KMS-11 (cell line): Measurements from ENCODE around the gene TMEM244.

Source experiments
- H2AFZ ChIP-seq: fragments of 200-600 bp; sonication (generic); 2 replicates; pipeline ENCODE4 v1.6.1; 2016; ENCODE audit warnings: antibody characterized with exemption, mixed run types, low read depth
- H3K27ac ChIP-seq: fragments of 200-600 bp; sonication (generic); 2 replicates; pipeline ENCODE4 v1.6.1; 2016; ENCODE audit warnings: mild to moderate bottlenecking, mixed run types
- H3K27me3 ChIP-seq: fragments of 200-600 bp; sonication (generic); 2 replicates; pipeline ENCODE4 v1.6.1; 2017; ENCODE audit warnings: mild to moderate bottlenecking, low read depth, mixed run types, moderate library complexity; ENCODE audit not compliant: insufficient read depth
- H3K36me3 ChIP-seq: fragments of 200-600 bp; sonication (generic); 2 replicates; pipeline ENCODE4 v1.6.1; 2017; ENCODE audit warnings: mild to moderate bottlenecking, mixed run types; ENCODE audit not compliant: insufficient read depth
- H3K4me1 ChIP-seq: fragments of 200-600 bp; sonication (generic); 2 replicates; pipeline ENCODE4 v1.6.1; 2016; ENCODE audit warnings: mild to moderate bottlenecking, low read depth, mixed run types; ENCODE audit not compliant: poor library complexity, severe bottlenecking
- H3K4me2 ChIP-seq: fragments of 200-600 bp; sonication (generic); 2 replicates; pipeline ENCODE4 v1.7.0; 2016; ENCODE audit warnings: mild to moderate bottlenecking, mixed run types
- H3K4me3 ChIP-seq: fragments of 200-600 bp; sonication (generic); IDR thresholded peaks from 2 replicates; pipeline ENCODE4 v1.6.1; 2017; ENCODE audit warnings: low read depth, low read length, mixed read lengths; ENCODE audit not compliant: insufficient read depth
- H3K79me2 ChIP-seq: fragments of 200-600 bp; sonication (generic); 2 replicates; pipeline ENCODE4 v1.6.1; 2016; ENCODE audit warnings: low read depth, mixed run types; ENCODE audit not compliant: insufficient read depth
- H3K9ac ChIP-seq: fragments of 200-600 bp; sonication (generic); 2 replicates; pipeline ENCODE4 v1.6.1; 2016; ENCODE audit warnings: mild to moderate bottlenecking, mixed run types
- H4K20me1 ChIP-seq: fragments of 200-600 bp; sonication (generic); 2 replicates; pipeline ENCODE4 v1.6.1; 2016; ENCODE audit warnings: mild to moderate bottlenecking, mixed run types; ENCODE audit not compliant: insufficient read depth
- TF ChIP-seq, protein P1 (sequence below): fragments of 200-600 bp; sonication (generic); conservative IDR thresholded peaks from 2 replicates; pipeline ENCODE4 v1.6.1; 2017; ENCODE audit warnings: low read depth, mild to moderate bottlenecking, antibody characterized with exemption, low read length, moderate library complexity, mixed read lengths

TMEM244 gene

GRCh38 chr6:129903082-129903481, 42.0 kb upstream of the TMEM244 start:
- no peak overlapping the region for H3K9ac ChIP-seq
- H4K20me1 ChIP-seq, result no peaks in the 10 kb centered on the region
- H3K79me2 ChIP-seq, result no peaks in the 10 kb centered on the region
- H3K27me3 ChIP-seq, result no peaks in the 10 kb centered on the region
- H3K4me1 ChIP-seq, result no peaks in the 10 kb centered on the region
- no peak overlapping the region for H2AFZ ChIP-seq
- H3K4me3 ChIP-seq, result no peak overlapping the region
- TF ChIP-seq, protein P1, sequence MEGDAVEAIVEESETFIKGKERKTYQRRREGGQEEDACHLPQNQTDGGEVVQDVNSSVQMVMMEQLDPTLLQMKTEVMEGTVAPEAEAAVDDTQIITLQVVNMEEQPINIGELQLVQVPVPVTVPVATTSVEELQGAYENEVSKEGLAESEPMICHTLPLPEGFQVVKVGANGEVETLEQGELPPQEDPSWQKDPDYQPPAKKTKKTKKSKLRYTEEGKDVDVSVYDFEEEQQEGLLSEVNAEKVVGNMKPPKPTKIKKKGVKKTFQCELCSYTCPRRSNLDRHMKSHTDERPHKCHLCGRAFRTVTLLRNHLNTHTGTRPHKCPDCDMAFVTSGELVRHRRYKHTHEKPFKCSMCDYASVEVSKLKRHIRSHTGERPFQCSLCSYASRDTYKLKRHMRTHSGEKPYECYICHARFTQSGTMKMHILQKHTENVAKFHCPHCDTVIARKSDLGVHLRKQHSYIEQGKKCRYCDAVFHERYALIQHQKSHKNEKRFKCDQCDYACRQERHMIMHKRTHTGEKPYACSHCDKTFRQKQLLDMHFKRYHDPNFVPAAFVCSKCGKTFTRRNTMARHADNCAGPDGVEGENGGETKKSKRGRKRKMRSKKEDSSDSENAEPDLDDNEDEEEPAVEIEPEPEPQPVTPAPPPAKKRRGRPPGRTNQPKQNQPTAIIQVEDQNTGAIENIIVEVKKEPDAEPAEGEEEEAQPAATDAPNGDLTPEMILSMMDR, result no peak
- H3K4me2 ChIP-seq, result no peak overlapping the region
- H3K36me3 ChIP-seq, result no peaks in the 10 kb centered on the region
- no peak overlapping the region for H3K27ac ChIP-seq

- Histone ChIP-seq H3K4me1 (no peaks in the 10 kb centered on the region), H3K36me3 (no peaks in the 10 kb centered on the region), H2AFZ (no peak overlapping the region), H3K4me3 (no peak overlapping the region), H4K20me1 (no peaks in the 10 kb centered on the region), H3K79me2 (no peaks in the 10 kb centered on the region), H3K27me3 (no peaks in the 10 kb centered on the region), H3K27ac (no peak overlapping the region), H3K9ac (no peak overlapping the region), H3K4me2 (no peak overlapping the region)
- TF ChIP-seq, protein P1, result no peak
These were observed 41.6 kb upstream of the TMEM244 start for GRCh38 chr6:129902681-129903080.

DNA sequence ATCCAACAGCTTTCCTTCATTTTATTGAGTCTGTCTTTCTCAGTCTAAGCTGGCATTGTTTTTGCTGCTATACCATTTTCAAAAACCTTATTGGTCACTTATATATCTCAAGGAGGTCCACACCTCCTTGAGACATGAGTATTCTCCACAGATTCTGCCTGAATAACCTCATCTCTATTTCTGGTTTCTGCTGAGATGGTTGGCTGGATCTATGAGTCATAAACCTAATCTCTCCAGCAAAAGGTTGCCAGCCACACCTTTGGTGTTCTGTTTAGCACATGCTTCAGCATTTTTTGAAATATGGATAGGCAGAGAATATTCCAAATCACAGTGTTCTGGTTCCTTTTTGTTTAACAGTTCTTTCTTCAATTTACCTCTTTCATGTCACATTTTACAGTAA, 40.8 kb upstream of the TMEM244 start:
- H3K4me2 ChIP-seq, result no peak overlapping the region
- no peaks in the 10 kb centered on the region for H4K20me1 ChIP-seq
- no peak overlapping the region for H2AFZ ChIP-seq
- no peaks in the 10 kb centered on the region for H3K27me3 ChIP-seq
- H3K9ac ChIP-seq, result no peak overlapping the region
- TF ChIP-seq, protein P1, result no peak
- no peaks in the 10 kb centered on the region for H3K4me1 ChIP-seq
- H3K36me3 ChIP-seq, result no peaks in the 10 kb centered on the region
- no peaks in the 10 kb centered on the region for H3K79me2 ChIP-seq
- no peak overlapping the region for H3K4me3 ChIP-seq
- no peak overlapping the region for H3K27ac ChIP-seq

DNA sequence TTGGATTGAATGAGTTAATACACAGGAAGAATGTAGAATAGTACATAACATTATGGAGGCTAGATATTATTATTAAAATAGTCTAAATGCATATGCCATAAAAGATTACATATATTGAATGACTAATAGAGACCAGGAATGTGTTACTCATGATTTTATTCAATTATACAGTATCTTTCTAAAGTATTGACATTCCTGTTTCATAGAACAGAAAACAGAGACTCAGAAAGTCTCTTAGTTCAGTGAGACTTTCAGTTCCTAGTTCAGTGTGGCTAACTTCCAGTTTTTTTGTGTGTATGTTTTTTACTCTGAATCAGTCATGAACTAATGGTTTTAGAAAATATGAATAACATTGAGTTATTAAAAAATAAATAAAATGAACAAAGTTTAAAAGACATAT, 34.6 kb upstream of the TMEM244 start:
- H3K9ac ChIP-seq, result no peak overlapping the region
- no peaks in the 10 kb centered on the region for H3K79me2 ChIP-seq
- H3K4me3 ChIP-seq, result no peak overlapping the region

More for the DNA sequence above, 34.6 kb upstream of the TMEM244 start:
- Histone ChIP-seq H3K4me2 (no peak overlapping the region), H3K27me3 (no peaks in the 10 kb centered on the region), H3K4me1 (no peaks in the 10 kb centered on the region), H3K36me3 (no peaks in the 10 kb centered on the region), H2AFZ (no peak overlapping the region), H3K27ac (no peak overlapping the region), H4K20me1 (no peaks in the 10 kb centered on the region)
- TF ChIP-seq, protein P1, result no peak
